Prostate gland (tissue), 2 donors: Measurements from ENCODE around the gene NR2E3.

Experiments
- CTCF ChIP-seq, 4 experiments: fragments of 200-600 bp in 2 of 4; fragments of 450-650 bp in 2 of 4; sonication (generic) in 2 of 4; IDR thresholded peaks; 1 replicate in 3 of 4; 2 replicates in 1 of 4; pipeline ENCODE4 v1.5.1; 2016 to 2019; ENCODE audit warnings: antibody characterized with exemption in 4 of 4, mild to moderate bottlenecking in 2 of 4, moderate library complexity in 2 of 4
- POLR2A ChIP-seq: fragments of 450-650 bp; IDR thresholded peaks from one replicate; pipeline ENCODE4 v1.6.1; 2016; ENCODE audit warnings: antibody characterized with exemption, mild to moderate bottlenecking
- POLR2AphosphoS5 ChIP-seq: sonication (generic); formaldehyde crosslinking; IDR thresholded peaks from one replicate; pipeline ENCODE4 v1.6.1; 2017; ENCODE audit warnings: antibody characterized with exemption

GRCh38 chr15:71812966-71813722 lies 2.8 kb downstream of the NR2E3 start:
- no peak for TF ChIP-seq CTCF (IDR thresholded peaks at IDR 0.05)
- TF ChIP-seq POLR2A, result no peak
- no peak for TF ChIP-seq POLR2AphosphoS5
